HEK293 (cell line): ENCODE data around the gene PLAU.

ENCODE experiments used
- BCL11A ChIP-seq: fragments of 450-650 bp; formaldehyde crosslinking; IDR thresholded peaks from 2 replicates; pipeline ENCODE4 v1.5.1; 2016; ENCODE audit warnings: low read depth, missing biosample characterization, missing genetic modification characterization
- GLI4 ChIP-seq: fragments of 450-650 bp; formaldehyde crosslinking; IDR thresholded peaks from 2 replicates; pipeline ENCODE4 v1.5.1; 2016; ENCODE audit warnings: missing biosample characterization, missing genetic modification characterization
- KLF10 ChIP-seq: fragments of 450-650 bp; IDR thresholded peaks from 2 replicates; pipeline ENCODE4 v1.5.1; 2018; ENCODE audit warnings: missing biosample characterization, mild to moderate bottlenecking, missing genetic modification characterization
- SP7 ChIP-seq: fragments of 450-650 bp; formaldehyde crosslinking; IDR thresholded peaks from 2 replicates; pipeline ENCODE4 v1.5.1; 2016; ENCODE audit warnings: missing biosample characterization, missing genetic modification characterization
- TCF7L2 ChIP-seq: IDR thresholded peaks from 2 replicates; pipeline ENCODE4 v1.6.1; 2011; ENCODE audit warnings: low read depth, mild to moderate bottlenecking, inconsistent platforms, low read length, moderate library complexity, borderline replicate concordance
- ZNF48 ChIP-seq: fragments of 450-650 bp; formaldehyde crosslinking; IDR thresholded peaks from 2 replicates; pipeline ENCODE4 v1.5.1; 2016; ENCODE audit warnings: missing biosample characterization, missing genetic modification characterization
- ZNF510 ChIP-seq: fragments of 450-650 bp; formaldehyde crosslinking; IDR thresholded peaks from 2 replicates; pipeline ENCODE4 v1.5.1; 2018; ENCODE audit warnings: mild to moderate bottlenecking, missing genetic modification characterization, missing biosample characterization; ENCODE audit not compliant: insufficient replicate concordance
- ZNF768 ChIP-seq: fragments of 450-650 bp; formaldehyde crosslinking; IDR thresholded peaks from 2 replicates; pipeline ENCODE4 v1.5.1; 2018; ENCODE audit warnings: missing biosample characterization, mild to moderate bottlenecking, missing genetic modification characterization
- TF ChIP-seq, protein P1 (sequence below): fragments of 450-650 bp; formaldehyde crosslinking; IDR thresholded peaks from 2 replicates; pipeline ENCODE4 v1.5.1; 2016; ENCODE audit warnings: missing biosample characterization, missing genetic modification characterization
- TF ChIP-seq, protein P2 (sequence below): fragments of 450-650 bp; formaldehyde crosslinking; IDR thresholded peaks from 2 replicates; pipeline ENCODE4 v1.5.1; 2016; ENCODE audit warnings: missing biosample characterization, missing genetic modification characterization
- TF ChIP-seq, protein P3 (sequence below): fragments of 450-650 bp; formaldehyde crosslinking; IDR thresholded peaks from 2 replicates; pipeline ENCODE4 v1.5.1; 2016; ENCODE audit warnings: missing biosample characterization, missing genetic modification characterization, borderline replicate concordance
- TF ChIP-seq, protein P4 (sequence below): fragments of 450-650 bp; formaldehyde crosslinking; IDR thresholded peaks from 2 replicates; pipeline ENCODE4 v1.5.1; 2016; ENCODE audit warnings: missing biosample characterization, missing genetic modification characterization
- TF ChIP-seq, protein P5 (sequence below): fragments of 450-650 bp; formaldehyde crosslinking; IDR thresholded peaks from 2 replicates; pipeline ENCODE4 v1.5.1; 2016; ENCODE audit warnings: missing biosample characterization, missing genetic modification characterization
- TF ChIP-seq, protein P6 (sequence below): fragments of 450-650 bp; formaldehyde crosslinking; IDR thresholded peaks from 2 replicates; pipeline ENCODE4 v1.5.1; 2016; ENCODE audit warnings: missing biosample characterization, missing genetic modification characterization

DNA sequence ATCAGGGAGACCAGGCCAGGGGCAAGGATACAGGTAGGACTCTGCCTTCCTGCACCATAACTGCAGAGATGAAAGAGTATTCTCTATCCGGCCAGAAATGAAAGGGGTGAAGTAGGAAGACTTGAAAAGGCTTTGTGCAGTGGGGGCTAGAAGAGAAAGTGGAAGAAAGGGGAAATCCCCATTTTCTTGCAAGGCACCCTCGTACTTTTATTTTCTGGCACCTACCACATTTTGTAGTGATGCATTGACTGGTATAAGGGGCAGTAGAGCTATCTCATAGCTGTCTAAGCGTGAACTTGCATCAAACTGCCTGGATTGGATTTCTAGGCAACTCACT is 35.8 kb upstream of the PLAU start:
- TF ChIP-seq, protein P1, sequence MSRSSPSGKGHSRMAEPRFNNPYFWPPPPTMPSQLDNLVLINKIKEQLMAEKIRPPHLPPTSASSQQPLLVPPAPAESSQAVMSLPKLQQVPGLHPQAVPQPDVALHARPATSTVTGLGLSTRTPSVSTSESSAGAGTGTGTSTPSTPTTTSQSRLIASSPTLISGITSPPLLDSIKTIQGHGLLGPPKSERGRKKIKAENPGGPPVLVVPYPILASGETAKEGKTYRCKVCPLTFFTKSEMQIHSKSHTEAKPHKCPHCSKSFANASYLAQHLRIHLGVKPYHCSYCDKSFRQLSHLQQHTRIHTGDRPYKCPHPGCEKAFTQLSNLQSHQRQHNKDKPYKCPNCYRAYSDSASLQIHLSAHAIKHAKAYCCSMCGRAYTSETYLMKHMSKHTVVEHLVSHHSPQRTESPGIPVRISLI (tag by site-specific recombination), result no peak
- TF ChIP-seq SP7, result no peak
- TF ChIP-seq, protein P2, sequence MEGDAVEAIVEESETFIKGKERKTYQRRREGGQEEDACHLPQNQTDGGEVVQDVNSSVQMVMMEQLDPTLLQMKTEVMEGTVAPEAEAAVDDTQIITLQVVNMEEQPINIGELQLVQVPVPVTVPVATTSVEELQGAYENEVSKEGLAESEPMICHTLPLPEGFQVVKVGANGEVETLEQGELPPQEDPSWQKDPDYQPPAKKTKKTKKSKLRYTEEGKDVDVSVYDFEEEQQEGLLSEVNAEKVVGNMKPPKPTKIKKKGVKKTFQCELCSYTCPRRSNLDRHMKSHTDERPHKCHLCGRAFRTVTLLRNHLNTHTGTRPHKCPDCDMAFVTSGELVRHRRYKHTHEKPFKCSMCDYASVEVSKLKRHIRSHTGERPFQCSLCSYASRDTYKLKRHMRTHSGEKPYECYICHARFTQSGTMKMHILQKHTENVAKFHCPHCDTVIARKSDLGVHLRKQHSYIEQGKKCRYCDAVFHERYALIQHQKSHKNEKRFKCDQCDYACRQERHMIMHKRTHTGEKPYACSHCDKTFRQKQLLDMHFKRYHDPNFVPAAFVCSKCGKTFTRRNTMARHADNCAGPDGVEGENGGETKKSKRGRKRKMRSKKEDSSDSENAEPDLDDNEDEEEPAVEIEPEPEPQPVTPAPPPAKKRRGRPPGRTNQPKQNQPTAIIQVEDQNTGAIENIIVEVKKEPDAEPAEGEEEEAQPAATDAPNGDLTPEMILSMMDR (tag by site-specific recombination), result no peak
- TF ChIP-seq, protein P3, sequence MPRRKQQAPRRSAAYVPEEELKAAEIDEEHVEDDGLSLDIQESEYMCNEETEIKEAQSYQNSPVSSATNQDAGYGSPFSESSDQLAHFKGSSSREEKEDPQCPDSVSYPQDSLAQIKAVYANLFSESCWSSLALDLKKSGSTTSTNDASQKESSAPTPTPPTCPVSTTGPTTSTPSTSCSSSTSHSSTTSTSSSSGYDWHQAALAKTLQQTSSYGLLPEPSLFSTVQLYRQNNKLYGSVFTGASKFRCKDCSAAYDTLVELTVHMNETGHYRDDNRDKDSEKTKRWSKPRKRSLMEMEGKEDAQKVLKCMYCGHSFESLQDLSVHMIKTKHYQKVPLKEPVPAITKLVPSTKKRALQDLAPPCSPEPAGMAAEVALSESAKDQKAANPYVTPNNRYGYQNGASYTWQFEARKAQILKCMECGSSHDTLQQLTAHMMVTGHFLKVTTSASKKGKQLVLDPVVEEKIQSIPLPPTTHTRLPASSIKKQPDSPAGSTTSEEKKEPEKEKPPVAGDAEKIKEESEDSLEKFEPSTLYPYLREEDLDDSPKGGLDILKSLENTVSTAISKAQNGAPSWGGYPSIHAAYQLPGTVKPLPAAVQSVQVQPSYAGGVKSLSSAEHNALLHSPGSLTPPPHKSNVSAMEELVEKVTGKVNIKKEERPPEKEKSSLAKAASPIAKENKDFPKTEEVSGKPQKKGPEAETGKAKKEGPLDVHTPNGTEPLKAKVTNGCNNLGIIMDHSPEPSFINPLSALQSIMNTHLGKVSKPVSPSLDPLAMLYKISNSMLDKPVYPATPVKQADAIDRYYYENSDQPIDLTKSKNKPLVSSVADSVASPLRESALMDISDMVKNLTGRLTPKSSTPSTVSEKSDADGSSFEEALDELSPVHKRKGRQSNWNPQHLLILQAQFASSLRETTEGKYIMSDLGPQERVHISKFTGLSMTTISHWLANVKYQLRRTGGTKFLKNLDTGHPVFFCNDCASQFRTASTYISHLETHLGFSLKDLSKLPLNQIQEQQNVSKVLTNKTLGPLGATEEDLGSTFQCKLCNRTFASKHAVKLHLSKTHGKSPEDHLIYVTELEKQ, result no peak
- no peak for TF ChIP-seq BCL11A (tag by site-specific recombination)
- no peak for TF ChIP-seq ZNF768 (tag by site-specific recombination)
- TF ChIP-seq ZNF48 (tag by site-specific recombination), result no peak
- no peak for TF ChIP-seq KLF10 (tag by site-specific recombination)
- TF ChIP-seq, protein P4, sequence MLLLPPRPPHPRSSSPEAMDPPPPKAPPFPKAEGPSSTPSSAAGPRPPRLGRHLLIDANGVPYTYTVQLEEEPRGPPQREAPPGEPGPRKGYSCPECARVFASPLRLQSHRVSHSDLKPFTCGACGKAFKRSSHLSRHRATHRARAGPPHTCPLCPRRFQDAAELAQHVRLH (tag by site-specific recombination), result no peak
- no peak for TF ChIP-seq ZNF510
- TF ChIP-seq TCF7L2, result no peak
- TF ChIP-seq GLI4 (tag by site-specific recombination), result no peak
- TF ChIP-seq, protein P5, sequence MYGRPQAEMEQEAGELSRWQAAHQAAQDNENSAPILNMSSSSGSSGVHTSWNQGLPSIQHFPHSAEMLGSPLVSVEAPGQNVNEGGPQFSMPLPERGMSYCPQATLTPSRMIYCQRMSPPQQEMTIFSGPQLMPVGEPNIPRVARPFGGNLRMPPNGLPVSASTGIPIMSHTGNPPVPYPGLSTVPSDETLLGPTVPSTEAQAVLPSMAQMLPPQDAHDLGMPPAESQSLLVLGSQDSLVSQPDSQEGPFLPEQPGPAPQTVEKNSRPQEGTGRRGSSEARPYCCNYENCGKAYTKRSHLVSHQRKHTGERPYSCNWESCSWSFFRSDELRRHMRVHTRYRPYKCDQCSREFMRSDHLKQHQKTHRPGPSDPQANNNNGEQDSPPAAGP (tag by site-specific recombination), result no peak
- TF ChIP-seq, protein P6, sequence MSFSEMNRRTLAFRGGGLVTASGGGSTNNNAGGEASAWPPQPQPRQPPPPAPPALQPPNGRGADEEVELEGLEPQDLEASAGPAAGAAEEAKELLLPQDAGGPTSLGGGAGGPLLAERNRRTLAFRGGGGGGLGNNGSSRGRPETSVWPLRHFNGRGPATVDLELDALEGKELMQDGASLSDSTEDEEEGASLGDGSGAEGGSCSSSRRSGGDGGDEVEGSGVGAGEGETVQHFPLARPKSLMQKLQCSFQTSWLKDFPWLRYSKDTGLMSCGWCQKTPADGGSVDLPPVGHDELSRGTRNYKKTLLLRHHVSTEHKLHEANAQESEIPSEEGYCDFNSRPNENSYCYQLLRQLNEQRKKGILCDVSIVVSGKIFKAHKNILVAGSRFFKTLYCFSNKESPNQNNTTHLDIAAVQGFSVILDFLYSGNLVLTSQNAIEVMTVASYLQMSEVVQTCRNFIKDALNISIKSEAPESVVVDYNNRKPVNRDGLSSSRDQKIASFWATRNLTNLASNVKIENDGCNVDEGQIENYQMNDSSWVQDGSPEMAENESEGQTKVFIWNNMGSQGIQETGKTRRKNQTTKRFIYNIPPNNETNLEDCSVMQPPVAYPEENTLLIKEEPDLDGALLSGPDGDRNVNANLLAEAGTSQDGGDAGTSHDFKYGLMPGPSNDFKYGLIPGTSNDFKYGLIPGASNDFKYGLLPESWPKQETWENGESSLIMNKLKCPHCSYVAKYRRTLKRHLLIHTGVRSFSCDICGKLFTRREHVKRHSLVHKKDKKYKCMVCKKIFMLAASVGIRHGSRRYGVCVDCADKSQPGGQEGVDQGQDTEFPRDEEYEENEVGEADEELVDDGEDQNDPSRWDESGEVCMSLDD (tag by site-specific recombination), result no peak
